Kidney (tissue), 14 donors: Measurements from ENCODE around the gene PRRT3. TPM values are rescaled to one million over a fixed set of nuclear protein-coding genes. Genes with fewer than 3 reads are reported as not detected.

Experiments used
- DNase-seq, 5 donors: peaks; one replicate each; pipeline ENCODE4 v3.0.0-alpha.2; 2013 to 2020
- FAIRE-seq: peaks from 2 replicates; lab custom pipeline; 2012; peaks lifted over from hg19 to GRCh38; lab: Jason Lieb, UNC
- H3K27ac ChIP-seq, 2 donors: one replicate each; pipeline ENCODE4 v1.7.0; 2013; ENCODE audit warnings: low read depth in 2 of 2, low read length in 2 of 2, inconsistent platforms in 1 of 2
- H3K27me3 ChIP-seq: one replicate; pipeline ENCODE4 v1.7.1; 2013; ENCODE audit warnings: low read length, inconsistent platforms; ENCODE audit not compliant: control insufficient read depth, insufficient read depth
- H3K36me3 ChIP-seq, 3 donors: one replicate each; pipeline versions ENCODE4 v1.7.0 to v1.7.1; 2013; ENCODE audit warnings: low read length in 3 of 3, control low read depth in 1 of 3, inconsistent platforms in 1 of 3; ENCODE audit not compliant: insufficient read depth in 3 of 3, control insufficient read depth in 2 of 3
- H3K4me1 ChIP-seq, 3 donors: one replicate each; pipeline versions ENCODE4 v1.7.0 to v1.7.1; 2013; ENCODE audit warnings: low read length in 3 of 3, inconsistent platforms in 1 of 3, low read depth in 1 of 3; ENCODE audit not compliant: control insufficient read depth in 2 of 3, insufficient read depth in 2 of 3
- H3K4me3 ChIP-seq, 3 donors: one replicate each; pipeline versions ENCODE4 v1.7.0 to v1.8.1; 2013; ENCODE audit warnings: low read length in 3 of 3, control low read depth in 1 of 3, inconsistent platforms in 1 of 3
- H3K9ac ChIP-seq, 3 donors: one replicate each; pipeline versions ENCODE4 v1.7.0 to v1.7.1; 2013; ENCODE audit warnings: low read length in 3 of 3, control low read depth in 1 of 3, inconsistent platforms in 1 of 3
- H3K9me3 ChIP-seq, 3 donors: one replicate each; pipeline versions ENCODE4 v1.7.0 to v1.7.1; 2013; ENCODE audit warnings: low read length in 3 of 3, control low read depth in 1 of 3, inconsistent platforms in 1 of 3; ENCODE audit not compliant: control insufficient read depth in 2 of 3, insufficient read depth in 1 of 3
- intact Hi-C: fragments of 100-400 bp; cut with DNase I; formaldehyde crosslinking; loops from one replicate; pipeline ENCODE4 v1.11.1; 2022
- polyA plus RNA-seq: library from polyadenylated mRNA; stranded (reverse); fragments of 350-450 nt; fragmentation: Illumina TruSeq; extraction: RNeasy Lipid Tissue Mini Kit (QIAGEN cat#74804); gene quantifications from one replicate; pipeline ENCODE4 v1.2.3, GENCODE V29; 2014; ENCODE audit warnings: low read depth, low replicate concordance; ENCODE audit not compliant: insufficient read depth
- total RNA-seq: library from RNA; stranded (reverse); fragmentation: NEBNext Ultra II Directional; extraction: Animal tissue kit (Norgen Biotek cat#: 25700); gene quantifications from one replicate; pipeline ENCODE4 v1.2.1, GENCODE V29; 2021
- TF ChIP-seq, protein P1 (sequence below): IDR thresholded peaks from 3 replicates; pipeline ENCODE4 v1.5.1; 2012; ENCODE audit warnings: mild to moderate bottlenecking, moderate library complexity, borderline replicate concordance; ENCODE audit not compliant: insufficient read depth; ENCODE audit errors: extremely low read depth
- donor health status: control.
- donor health status: control.
- donor health status: control.
- donor health status: control.
- donor health status: control.
- donor health status: DM: yes; HTN: yes; CAD: no.
- donor health status: Normal renal cell carcinoma (clear cell type).

Gene PRRT3
- total and polyA plus RNA-seq, 2 donors from 2014 or later = 3.6 to 3.9 TPM

DNA sequence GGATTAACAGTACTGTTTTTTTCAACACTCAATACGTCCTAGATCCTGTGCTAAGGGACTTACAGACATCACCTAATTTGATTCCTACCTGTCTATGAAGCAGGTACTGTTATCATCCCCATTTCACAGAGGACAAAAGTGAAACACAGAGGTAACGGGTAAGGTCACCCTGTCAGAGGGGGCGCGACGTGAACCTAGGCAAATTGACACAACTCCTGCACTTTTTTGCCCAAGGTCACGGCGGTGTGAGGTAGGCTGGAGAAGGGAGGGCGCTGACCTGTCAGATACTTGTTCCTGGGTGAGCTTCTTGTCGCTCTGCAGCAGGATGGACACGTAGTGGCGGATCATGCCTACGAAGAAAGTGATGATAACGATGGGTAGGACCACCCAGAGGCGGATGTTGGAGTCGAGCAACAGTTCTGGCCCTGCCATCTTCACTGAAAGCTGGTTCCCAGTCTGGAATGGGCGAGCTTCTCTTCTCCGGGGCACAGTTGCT, 34.1 kb upstream of the PRRT3 start:
- no peaks in the 10 kb centered on the region for H3K27me3 ChIP-seq
- FAIRE-seq (no peak), DNase-seq (peak in 1 of 5 donors; percentile 4)
- H3K27ac ChIP-seq = peak overlapping the region; percentile 19 to 57
- TF ChIP-seq, protein P1, sequence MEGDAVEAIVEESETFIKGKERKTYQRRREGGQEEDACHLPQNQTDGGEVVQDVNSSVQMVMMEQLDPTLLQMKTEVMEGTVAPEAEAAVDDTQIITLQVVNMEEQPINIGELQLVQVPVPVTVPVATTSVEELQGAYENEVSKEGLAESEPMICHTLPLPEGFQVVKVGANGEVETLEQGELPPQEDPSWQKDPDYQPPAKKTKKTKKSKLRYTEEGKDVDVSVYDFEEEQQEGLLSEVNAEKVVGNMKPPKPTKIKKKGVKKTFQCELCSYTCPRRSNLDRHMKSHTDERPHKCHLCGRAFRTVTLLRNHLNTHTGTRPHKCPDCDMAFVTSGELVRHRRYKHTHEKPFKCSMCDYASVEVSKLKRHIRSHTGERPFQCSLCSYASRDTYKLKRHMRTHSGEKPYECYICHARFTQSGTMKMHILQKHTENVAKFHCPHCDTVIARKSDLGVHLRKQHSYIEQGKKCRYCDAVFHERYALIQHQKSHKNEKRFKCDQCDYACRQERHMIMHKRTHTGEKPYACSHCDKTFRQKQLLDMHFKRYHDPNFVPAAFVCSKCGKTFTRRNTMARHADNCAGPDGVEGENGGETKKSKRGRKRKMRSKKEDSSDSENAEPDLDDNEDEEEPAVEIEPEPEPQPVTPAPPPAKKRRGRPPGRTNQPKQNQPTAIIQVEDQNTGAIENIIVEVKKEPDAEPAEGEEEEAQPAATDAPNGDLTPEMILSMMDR = no peak
- H3K4me3 ChIP-seq = peak overlapping the region; percentile 99 to 100 (median 100)
- peak overlapping the region; percentile 96 to 97 (median 97) for H3K9ac ChIP-seq
- H3K4me1 ChIP-seq = peaks cover 0 to 12% (median 11%) of the 10 kb centered on the region in 3 donors
- no peaks in the 10 kb centered on the region for H3K9me3 ChIP-seq
- intact Hi-C loops = no loop called here
- peaks cover 0 to 2% (median 0%) of the 10 kb centered on the region in 3 donors for H3K36me3 ChIP-seq

DNA sequence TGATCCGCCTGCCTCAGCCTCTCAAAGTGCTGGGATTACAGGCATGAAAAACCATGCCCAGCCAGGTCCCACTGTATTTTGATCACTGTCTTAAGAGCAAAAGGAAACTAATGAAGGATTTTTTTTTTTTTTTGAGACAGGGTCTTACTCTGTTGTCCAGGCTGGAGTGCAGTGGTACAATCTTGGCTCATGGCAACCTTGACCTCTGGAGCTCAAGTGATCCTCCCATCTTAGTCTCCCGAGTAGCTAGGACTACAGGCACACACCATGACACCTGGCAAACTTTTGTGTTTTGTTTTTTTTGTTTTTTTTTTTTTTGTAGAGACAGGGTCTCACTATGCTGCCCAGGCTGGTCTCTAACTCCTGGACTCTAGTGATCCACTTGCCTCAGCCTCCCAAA, 28.0 kb upstream of the PRRT3 start:
- no peaks in the 10 kb centered on the region for H3K27me3 ChIP-seq
- H3K4me3 ChIP-seq = no peak overlapping the region
- no peak for DNase-seq
- peaks cover 0 to 15% (median 11%) of the 10 kb centered on the region in 3 donors for H3K36me3 ChIP-seq
- H3K9ac ChIP-seq = no peak overlapping the region
- peaks cover 0 to 1% (median 0%) of the 10 kb centered on the region in 3 donors for H3K4me1 ChIP-seq
- H3K9me3 ChIP-seq = no peaks in the 10 kb centered on the region
- FAIRE-seq = no peak
- TF ChIP-seq, protein P1 = no peak
- intact Hi-C loops = no loop called here
- no peak overlapping the region for H3K27ac ChIP-seq

DNA sequence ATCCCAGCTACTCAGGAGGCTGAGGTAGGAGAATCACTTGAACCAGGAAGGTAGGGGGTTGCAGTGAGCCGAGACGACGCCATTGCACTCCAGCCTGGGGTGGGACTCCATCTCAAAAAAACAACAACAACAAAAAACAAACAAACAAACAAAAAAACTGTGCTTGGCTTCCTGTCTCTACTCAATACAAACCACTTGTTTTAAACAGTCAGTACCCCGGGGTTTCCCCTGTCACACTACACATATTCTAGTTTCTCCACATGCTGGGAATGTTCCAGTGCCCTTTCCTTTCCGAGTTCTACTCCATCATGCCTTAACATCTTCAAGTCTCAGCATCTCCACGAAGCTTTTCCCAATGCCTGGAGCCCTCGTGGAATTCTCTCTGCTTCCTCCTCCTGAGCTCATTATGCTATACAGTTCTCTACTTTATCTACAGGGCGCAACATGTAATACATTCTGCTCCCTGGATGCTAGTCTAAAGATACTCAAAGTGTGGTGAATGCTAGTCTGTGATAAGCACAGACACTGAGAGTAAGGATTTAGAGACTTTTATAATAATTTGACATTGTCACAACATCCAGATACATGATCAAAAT, 26.6 kb upstream of the PRRT3 start:
- Histone ChIP-seq H3K4me3 (no peak overlapping the region), H3K4me1 (no peaks in the 10 kb centered on the region), H3K27ac (no peak overlapping the region), H3K9me3 (no peaks in the 10 kb centered on the region), H3K9ac (no peak overlapping the region), H3K36me3 (peaks cover 0 to 20% (median 11%) of the 10 kb centered on the region in 3 donors), H3K27me3 (no peaks in the 10 kb centered on the region)
- intact Hi-C loops = no loop called here
- DNase-seq (no peak), FAIRE-seq (no peak)
- TF ChIP-seq, protein P1 = no peak
